Renal cortex interstitium (tissue), 15 donors: Measurements from ENCODE around the gene PTPN18. TPM values are rescaled to one million over a fixed set of nuclear protein-coding genes. Genes with fewer than 3 reads are reported as not detected.
A peak's percentile ranks its signal among the peaks of the same experiment; 100 is the strongest.
"Not testable (repeated sequence)": the region's sequence is repeated elsewhere in the genome, so short reads cannot be mapped to it uniquely, and the experiment has no call there.

Experiments
- DNase-seq, 11 donors: peaks; one replicate each; pipeline ENCODE4 v3.0.0-alpha.2; 2013; ENCODE audit warnings: low read depth in 9 of 11, low spot score in 4 of 11; ENCODE audit errors: extremely low read depth in 1 of 11
- long read RNA-seq, 16 experiments: transcript quantifications; one replicate each; lab custom pipeline, GENCODE V29; 2026
- polyA plus RNA-seq, 3 donors: library from polyadenylated mRNA; unstranded; fragments of 120-200 nt; gene quantifications; one replicate each; pipeline ENCODE4 v1.2.1, GENCODE V29; 2013; ENCODE audit not compliant: insufficient read length in 3 of 3

The PTPN18 gene
- polyA plus RNA-seq = 10 to 100 TPM; 25.5 to 39.5 (median 30.5) TPM
- long read RNA-seq, donor 1, partial matches to known transcripts = 26 of 29 reads
- long read RNA-seq, donor 1, other reads (novel, unspliced or antisense) = 0 of 29 reads
- long read RNA-seq, donor 2, partial matches to known transcripts = 0 of 6 reads
- long read RNA-seq, donor 2, other reads (novel, unspliced or antisense) = 0 of 6 reads
- long read RNA-seq, donor 3, partial matches to known transcripts = 14 of 22 reads
- long read RNA-seq, donor 3, other reads (novel, unspliced or antisense) = 0 of 22 reads
- long read RNA-seq, donor 4, partial matches to known transcripts = 0 of 4 reads
- long read RNA-seq, donor 4, other reads (novel, unspliced or antisense) = 0 of 4 reads
- long read RNA-seq, donor 5 = 0 reads
- long read RNA-seq, donor 6, transcript PTPN18-211 (3 exons, 1,394 nt) = major isoform, 8 of 12 reads
- long read RNA-seq, donor 6, partial matches to known transcripts = 0 of 12 reads
- long read RNA-seq, donor 6, other reads (novel, unspliced or antisense) = 0 of 12 reads
- long read RNA-seq, donor 7, partial matches to known transcripts = 0 of 6 reads
- long read RNA-seq, donor 7, other reads (novel, unspliced or antisense) = 0 of 6 reads
- long read RNA-seq, donor 8, transcript PTPN18-207 (2 exons, 1,717 nt) = major isoform, 10 of 29 reads
- long read RNA-seq, donor 8, partial matches to known transcripts = 8 of 29 reads
- long read RNA-seq, donor 8, other reads (novel, unspliced or antisense) = 5 of 29 reads
- long read RNA-seq, donor 9, partial matches to known transcripts = 0 of 8 reads
- long read RNA-seq, donor 9, other reads (novel, unspliced or antisense) = 0 of 8 reads
- long read RNA-seq, donor 10, partial matches to known transcripts = 0 of 7 reads
- long read RNA-seq, donor 10, other reads (novel, unspliced or antisense) = 0 of 7 reads
- long read RNA-seq, donor 11, partial matches to known transcripts = 0 of 5 reads
- long read RNA-seq, donor 11, other reads (novel, unspliced or antisense) = 0 of 5 reads
- long read RNA-seq, donor 12, partial matches to known transcripts = 0 of 7 reads
- long read RNA-seq, donor 12, other reads (novel, unspliced or antisense) = 0 of 7 reads
- long read RNA-seq, donor 13, partial matches to known transcripts = 26 of 34 reads
- long read RNA-seq, donor 13, other reads (novel, unspliced or antisense) = 0 of 34 reads
- long read RNA-seq, donor 14, partial matches to known transcripts = 0 of 3 reads
- long read RNA-seq, donor 14, other reads (novel, unspliced or antisense) = 0 of 3 reads
- long read RNA-seq, donor 15, partial matches to known transcripts = 0 of 5 reads
- long read RNA-seq, donor 15, other reads (novel, unspliced or antisense) = 0 of 5 reads
- long read RNA-seq, donor 16, transcript PTPN18-211 (3 exons, 1,394 nt) = major isoform, 9 of 19 reads
- long read RNA-seq, donor 16, transcript PTPN18-213 (4 exons, 460 nt) = minor isoform, 5 of 19 reads
- long read RNA-seq, donor 16, partial matches to known transcripts = 0 of 19 reads
- long read RNA-seq, donor 16, other reads (novel, unspliced or antisense) = 0 of 19 reads

DNA sequence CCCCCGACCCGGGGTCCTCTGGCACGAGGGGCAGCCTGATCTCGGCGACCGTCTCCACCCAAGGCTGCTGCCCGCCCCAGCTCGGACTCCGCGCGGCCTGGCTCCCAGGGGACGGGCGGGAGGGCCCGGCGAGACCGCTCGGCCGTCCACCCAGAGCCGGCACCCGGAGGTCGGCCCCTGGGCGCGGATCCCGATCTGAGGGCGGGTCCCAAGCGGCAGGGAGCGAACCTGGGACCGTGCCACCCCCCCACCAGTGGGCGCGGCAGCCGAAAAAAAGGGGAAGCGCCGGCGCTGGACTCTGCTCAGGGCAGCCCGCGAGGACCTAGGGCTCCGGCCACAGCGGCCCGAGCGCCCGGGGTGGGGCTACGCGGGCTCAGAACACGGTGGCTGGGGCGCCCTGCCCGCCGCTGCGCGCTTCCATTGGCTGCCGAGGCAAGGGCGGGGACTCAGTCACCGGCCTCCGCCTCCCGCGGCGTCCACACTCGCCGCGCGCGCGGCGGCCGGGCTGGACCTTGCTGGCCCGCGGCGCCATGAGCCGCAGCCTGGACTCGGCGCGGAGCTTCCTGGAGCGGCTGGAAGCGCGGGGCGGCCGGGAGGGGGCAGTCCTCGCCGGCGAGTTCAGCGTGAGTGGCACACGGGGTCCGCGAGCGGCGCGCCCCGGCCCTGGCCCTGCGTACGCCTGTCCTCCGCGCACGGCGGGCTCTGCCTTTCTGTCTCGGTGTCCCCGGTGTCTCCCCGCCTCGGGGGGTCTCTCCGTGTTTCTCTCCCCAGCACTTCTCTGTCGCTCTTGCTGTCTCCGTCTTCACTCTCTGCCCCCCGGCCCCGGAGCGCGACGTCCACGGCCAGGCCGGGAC lies at the start of gene PTPN18:
Gene PTPN18 (plus strand): TSS at position 479 of the 854 bp plus-strand sequence. CDS start 52 bp downstream, at position 531.
- peak in 9 of 11 donors; percentile 55 to 79 (median 69) for DNase-seq

DNA sequence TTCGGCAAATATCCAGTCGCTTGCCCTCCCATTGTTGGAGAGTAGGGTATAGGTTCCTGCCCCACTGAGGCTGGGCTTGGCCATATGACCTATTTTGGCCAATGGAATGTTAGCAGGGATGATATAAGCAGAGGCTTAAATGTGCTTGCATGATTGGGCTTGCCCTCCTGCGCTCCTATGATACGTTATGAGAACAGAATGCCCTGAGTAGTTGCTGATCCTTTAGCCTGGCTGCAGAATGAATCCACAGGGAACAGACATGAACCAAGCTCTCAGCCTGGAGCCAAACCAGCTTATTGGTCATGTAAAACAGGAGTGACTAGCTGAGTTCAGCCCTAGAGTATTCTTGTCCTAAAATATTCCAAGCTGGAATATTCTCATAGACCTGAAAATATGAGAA lies 48.0 kb upstream of the PTPN18 start:
- DNase-seq = no peak

GRCh38 chr2:130310881-130311280 lies 45.0 kb upstream of the PTPN18 start:
- no peak for DNase-seq

DNA sequence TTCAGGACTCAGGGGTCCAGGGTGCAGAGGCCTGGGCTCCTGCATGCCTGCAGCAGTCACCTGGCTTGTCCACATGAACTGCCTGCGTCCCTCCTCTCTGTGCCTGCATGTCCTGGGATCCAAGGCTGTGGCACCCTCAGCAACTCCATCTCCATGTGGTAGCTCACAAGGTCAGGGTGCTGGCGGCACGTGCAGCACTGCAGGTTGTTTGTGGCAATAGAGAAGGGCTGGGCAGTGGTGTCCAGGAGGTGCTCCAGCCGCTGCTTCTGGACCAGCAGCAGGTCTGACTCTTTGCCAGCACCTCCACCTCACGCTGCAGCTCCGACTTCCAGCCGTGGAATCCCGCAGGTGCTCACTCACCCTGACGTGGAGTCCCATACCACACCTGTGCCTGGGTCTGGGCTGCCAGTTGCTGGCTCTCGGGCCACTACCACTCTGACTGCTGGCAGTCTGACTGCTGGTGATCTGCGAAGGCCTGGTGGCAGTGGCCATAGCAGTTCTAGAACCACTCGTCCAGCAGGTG lies 42.0 kb upstream of the PTPN18 start:
- DNase-seq = no peak

GRCh38 chr2:130314377-130314776 lies 41.5 kb upstream of the PTPN18 start:
- no peak for DNase-seq

DNA sequence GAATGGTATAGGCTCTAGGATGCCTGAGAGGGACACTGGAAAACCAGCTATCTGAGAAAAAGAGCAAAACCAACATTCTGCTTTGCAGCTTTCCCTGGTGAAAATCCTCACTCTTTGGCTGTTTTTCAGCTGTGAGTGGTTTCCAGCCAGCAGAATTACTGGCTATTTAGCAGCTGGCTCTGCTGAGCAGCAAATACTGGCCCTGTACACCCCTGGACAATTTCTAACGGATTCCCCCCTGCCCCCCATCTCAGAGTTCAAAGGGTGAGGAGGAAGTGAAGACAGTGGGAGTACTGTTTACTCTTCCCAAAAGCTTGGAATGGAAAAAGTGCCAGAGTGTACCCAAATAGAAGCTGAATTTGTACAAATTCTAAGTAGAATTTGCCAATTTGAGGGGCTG lies 39.3 kb upstream of the PTPN18 start:
- DNase-seq = no peak

GRCh38 chr2:130318906-130319305 lies 37.0 kb upstream of the PTPN18 start:
- no peak for DNase-seq

DNA sequence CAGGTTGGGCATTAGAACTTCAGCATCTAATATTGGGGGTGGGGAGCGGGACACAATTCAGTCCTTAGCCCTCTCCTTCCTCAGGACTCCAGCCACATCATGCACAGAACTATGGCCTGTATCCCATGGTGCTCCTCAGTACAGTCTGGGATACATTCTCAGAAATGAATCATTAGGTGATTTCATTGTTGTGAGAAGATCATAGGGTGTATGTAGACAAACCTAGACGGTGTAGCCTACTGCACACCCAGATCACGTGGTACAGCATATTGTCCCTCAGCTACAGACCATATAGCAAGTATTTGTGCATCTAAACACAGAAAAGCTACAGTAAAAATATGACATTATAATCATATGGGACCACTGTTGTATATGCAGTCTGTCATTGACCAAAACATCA lies 36.3 kb upstream of the PTPN18 start:
- DNase-seq = no peak

DNA sequence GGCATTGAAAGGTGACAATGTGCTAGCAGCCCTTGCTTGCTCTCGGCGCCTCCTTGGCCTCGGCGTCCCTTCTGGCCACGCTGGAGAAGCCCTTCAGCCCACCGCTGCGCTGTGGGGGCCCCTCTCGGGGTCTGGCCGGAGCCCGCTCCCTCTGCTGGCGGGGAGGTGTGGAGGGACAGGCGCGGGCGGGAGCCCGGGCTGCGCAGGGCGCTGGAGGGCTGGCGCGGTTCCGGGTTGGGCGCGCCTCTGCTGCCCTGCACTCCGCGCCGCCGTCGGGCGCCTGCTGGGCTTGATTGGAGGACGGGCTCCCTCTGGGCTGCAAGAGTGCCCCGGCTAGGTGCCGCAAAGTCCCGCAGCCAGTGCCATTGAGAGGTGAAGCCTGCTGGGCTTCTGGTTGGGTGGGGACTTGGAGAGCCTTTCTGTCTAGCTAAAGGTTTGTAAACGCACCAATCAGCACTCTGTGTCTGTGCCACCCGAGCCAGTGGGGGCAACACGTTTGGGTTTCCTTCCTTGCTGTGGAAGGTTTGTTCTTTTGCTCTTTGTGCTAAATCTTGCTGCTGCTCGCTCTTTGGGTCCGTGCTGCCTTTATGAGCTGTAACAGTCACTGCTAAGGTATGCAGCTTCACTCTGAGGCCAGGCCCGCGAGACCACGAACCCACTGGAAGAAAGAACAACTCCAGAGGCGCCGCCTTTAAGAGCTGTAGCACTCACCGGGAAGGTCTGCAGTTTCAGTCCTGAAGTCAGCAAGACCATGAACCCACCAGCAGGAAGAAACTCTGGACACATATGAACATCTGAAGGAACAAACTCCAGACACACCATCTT lies 27.9 kb upstream of the PTPN18 start:
- DNase-seq = no peak

DNA sequence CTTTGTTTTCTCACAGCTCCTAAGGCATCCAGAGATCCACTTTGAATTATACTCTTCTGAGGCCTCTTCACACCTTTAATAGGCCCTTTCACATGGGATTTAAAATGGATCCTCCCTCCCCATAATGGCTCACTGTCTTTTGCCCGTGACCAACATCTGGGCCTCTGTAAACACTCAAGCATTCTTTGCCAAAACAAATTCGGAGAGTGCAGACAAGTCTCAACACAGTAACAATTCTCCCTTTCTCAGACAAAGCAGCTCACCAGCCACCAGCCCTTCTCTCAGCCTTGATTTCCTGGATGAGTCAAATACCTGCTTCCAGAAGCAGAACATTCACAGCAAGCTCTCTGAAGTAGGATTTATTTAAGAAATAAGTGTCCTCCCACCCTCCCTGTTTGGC lies 27.1 kb upstream of the PTPN18 start:
- no peak for DNase-seq

DNA sequence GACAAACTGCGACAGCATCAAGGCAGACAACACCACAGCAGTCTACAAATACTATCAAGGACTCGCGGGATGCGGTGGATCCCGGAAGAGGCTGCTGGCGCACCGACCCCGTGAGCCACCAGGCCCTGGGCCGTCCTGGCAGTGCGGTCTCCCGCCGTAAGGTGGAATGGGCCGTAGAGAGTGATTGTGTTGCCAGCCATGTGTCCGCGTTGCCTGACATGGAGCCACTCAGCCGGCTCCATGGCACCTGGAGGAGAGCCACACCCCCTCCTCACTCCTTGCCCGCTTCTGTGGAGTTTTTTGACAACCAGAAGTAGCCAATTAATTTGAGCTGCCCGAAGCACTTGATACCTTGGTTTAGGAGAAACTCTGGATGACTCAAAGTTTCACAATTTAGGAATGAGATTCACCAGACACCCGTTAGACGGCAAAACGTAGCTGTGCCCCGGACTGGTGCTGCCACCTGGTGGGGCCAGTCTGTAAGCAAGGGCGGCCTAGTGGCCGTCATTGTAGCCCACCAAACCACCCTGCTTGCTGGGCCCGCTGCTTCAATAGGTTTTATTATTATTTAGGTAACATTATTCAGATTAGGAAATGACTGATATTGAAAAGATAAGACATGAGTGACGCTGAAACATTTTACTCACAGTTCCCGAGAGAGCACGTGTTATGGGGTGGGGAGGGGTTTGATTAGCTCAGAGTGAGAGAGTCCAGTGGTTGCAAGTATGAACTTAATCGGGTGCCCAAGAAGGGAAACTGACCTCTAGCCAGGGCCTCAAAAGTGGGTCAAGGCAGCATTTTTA lies 23.4 kb upstream of the PTPN18 start:
- peak in 4 of 11 donors; percentile 53 to 65 (median 59) for DNase-seq

DNA sequence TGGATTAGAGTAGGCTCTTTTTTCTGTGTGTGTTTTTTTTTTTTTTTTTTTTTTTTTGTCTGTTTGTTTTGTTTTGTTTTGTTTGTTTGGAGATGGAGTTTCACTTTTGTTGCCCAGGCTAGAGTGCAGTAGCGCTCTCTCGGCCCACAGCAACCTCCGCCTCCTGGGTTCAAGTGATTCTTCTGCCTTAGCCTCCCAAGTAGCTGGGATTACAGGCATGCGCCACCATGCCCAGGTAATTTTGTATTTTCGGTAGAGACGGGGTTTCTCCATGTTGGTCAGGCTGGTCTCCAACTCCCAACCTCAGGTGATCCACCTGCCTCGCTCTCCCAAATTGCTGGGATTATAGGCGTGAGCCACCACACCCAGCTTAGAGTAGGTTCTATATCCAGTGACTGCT lies 22.6 kb upstream of the PTPN18 start:
- DNase-seq = not testable (repeated sequence)

GRCh38 chr2:130334026-130334425 lies 21.8 kb upstream of the PTPN18 start:
- no peak for DNase-seq

DNA sequence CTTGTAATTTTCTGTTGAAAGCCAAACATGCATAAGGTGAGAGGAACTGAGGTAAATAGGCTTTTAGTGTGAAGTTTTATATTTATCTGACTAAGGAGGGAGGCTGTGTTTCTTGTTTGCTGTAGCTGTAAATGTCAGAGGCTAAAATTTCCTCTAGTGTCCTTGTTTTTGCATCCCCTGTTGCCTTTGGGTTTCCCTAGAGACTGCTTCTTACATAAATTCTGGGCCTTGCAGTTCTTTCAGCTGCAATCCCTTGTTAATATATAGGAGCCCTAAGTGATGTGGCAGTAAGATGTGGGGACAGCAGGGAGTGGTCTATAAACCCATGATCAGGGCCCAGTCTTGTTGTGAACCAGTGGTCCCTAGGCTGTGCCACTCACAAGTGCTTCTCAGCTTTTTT lies 20.6 kb upstream of the PTPN18 start:
- DNase-seq = no peak

- DNase-seq = no peak
Observed at GRCh38 chr2:130336150-130336876, 19.5 kb upstream of the PTPN18 start.
